HUES48 (cell line): Measurements from ENCODE around the gene TEKT1.
A peak's percentile ranks its signal among the peaks of the same experiment; 100 is the strongest.
"Not testable (repeated sequence)": the region's sequence is repeated elsewhere in the genome, so short reads cannot be mapped to it uniquely, and the experiment has no call there.

ENCODE experiments used
- H3K27ac ChIP-seq: one replicate; pipeline ENCODE4 v1.7.0; 2013; ENCODE audit warnings: low read depth, low read length, inconsistent platforms
- H3K27me3 ChIP-seq: 2 replicates; pipeline ENCODE4 v1.6.1; 2013; ENCODE audit warnings: mild to moderate bottlenecking, low read length; ENCODE audit not compliant: control insufficient read depth, insufficient read depth
- H3K36me3 ChIP-seq: 2 replicates; pipeline ENCODE4 v1.6.1; 2013; ENCODE audit warnings: low read length; ENCODE audit not compliant: control insufficient read depth, insufficient read depth
- H3K4me1 ChIP-seq: 2 replicates; pipeline ENCODE4 v1.6.1; 2013; ENCODE audit warnings: mild to moderate bottlenecking, low read length; ENCODE audit not compliant: control insufficient read depth, insufficient read depth
- H3K4me3 ChIP-seq: 2 replicates; pipeline ENCODE4 v1.5.1; 2013; ENCODE audit warnings: mild to moderate bottlenecking, low read depth, low read length
- H3K9ac ChIP-seq: 2 replicates; pipeline ENCODE4 v1.6.1; 2013; ENCODE audit warnings: mild to moderate bottlenecking, low read depth, low read length, moderate library complexity
- H3K9me3 ChIP-seq: 2 replicates; pipeline ENCODE4 v1.6.1; 2013; ENCODE audit warnings: low read length; ENCODE audit not compliant: control insufficient read depth, insufficient read depth

Gene TEKT1

GRCh38 chr17:6787081-6787693 is 44.3 kb downstream of the TEKT1 start:
- Histone ChIP-seq H3K4me3 (no peak overlapping the region), H3K36me3 (no peaks in the 10 kb centered on the region), H3K9me3 (no peaks in the 10 kb centered on the region), H3K9ac (no peak overlapping the region), H3K27me3 (no peaks in the 10 kb centered on the region), H3K4me1 (no peaks in the 10 kb centered on the region), H3K27ac (no peak overlapping the region)

GRCh38 chr17:6786618-6787017 is 44.9 kb downstream of the TEKT1 start:
- H3K4me3 ChIP-seq, result no peak overlapping the region
- no peaks in the 10 kb centered on the region for H3K4me1 ChIP-seq
- H3K27me3 ChIP-seq, result no peaks in the 10 kb centered on the region

GRCh38 chr17:6782244-6782643 is 49.3 kb downstream of the TEKT1 start:
- Histone ChIP-seq H3K4me3 (no peak overlapping the region), H3K9me3 (no peaks in the 10 kb centered on the region), H3K36me3 (no peaks in the 10 kb centered on the region), H3K4me1 (no peaks in the 10 kb centered on the region), H3K27me3 (peaks cover 15% of the 10 kb centered on the region), H3K9ac (no peak overlapping the region), H3K27ac (no peak overlapping the region)

More at GRCh38 chr17:6786618-6787017, 44.9 kb downstream of the TEKT1 start:
- H3K9ac ChIP-seq, result no peak overlapping the region
- H3K27ac ChIP-seq, result no peak overlapping the region
- no peaks in the 10 kb centered on the region for H3K36me3 ChIP-seq
- H3K9me3 ChIP-seq, result no peaks in the 10 kb centered on the region

GRCh38 chr17:6780886-6781285 is 50.6 kb downstream of the TEKT1 start:
- H3K27ac ChIP-seq, result no peak overlapping the region
- H3K9ac ChIP-seq, result no peak overlapping the region
- H3K4me3 ChIP-seq, result no peak overlapping the region
- H3K27me3 ChIP-seq, result peaks cover 27% of the 10 kb centered on the region
- no peaks in the 10 kb centered on the region for H3K36me3 ChIP-seq
- H3K9me3 ChIP-seq, result no peaks in the 10 kb centered on the region
- 0 out of 2 replicates have a peak, but pooled peaks cover 4% of the 10 kb centered on the region for H3K4me1 ChIP-seq

- Histone ChIP-seq H3K36me3 (no peaks in the 10 kb centered on the region), H3K4me1 (peaks cover 7% of the 10 kb centered on the region; the same call in 1 of the 2 replicates)
Measured at GRCh38 chr17:6780001-6780400, 51.5 kb downstream of the TEKT1 start.

GRCh38 chr17:6779411-6779810 is 52.1 kb downstream of the TEKT1 start:
- H3K36me3 ChIP-seq, result no peaks in the 10 kb centered on the region
- H3K27ac ChIP-seq, result no peak overlapping the region
- H3K9me3 ChIP-seq, result no peaks in the 10 kb centered on the region
- H3K9ac ChIP-seq, result no peak overlapping the region
- peaks cover 7% of the 10 kb centered on the region; the same call in 1 of the 2 replicates for H3K4me1 ChIP-seq
- peaks cover 39% of the 10 kb centered on the region for H3K27me3 ChIP-seq
- H3K4me3 ChIP-seq, result no peak overlapping the region

More at GRCh38 chr17:6780001-6780400, 51.5 kb downstream of the TEKT1 start:
- H3K27ac ChIP-seq, result no peak overlapping the region
- no peak overlapping the region for H3K9ac ChIP-seq
- peaks cover 36% of the 10 kb centered on the region for H3K27me3 ChIP-seq
- no peak overlapping the region for H3K4me3 ChIP-seq
- H3K9me3 ChIP-seq, result no peaks in the 10 kb centered on the region

- H3K9ac ChIP-seq, result peak within 1 kb of the TSS; percentile 51; the same call in 1 of the 2 replicates
- H3K27me3 ChIP-seq, result peaks cover 39% of the 10 kb centered on the region
- H3K36me3 ChIP-seq, result no peaks in the 10 kb centered on the region
- no peaks in the 10 kb centered on the region for H3K9me3 ChIP-seq
- peak within 1 kb of the TSS; percentile 64 for H3K4me3 ChIP-seq
- H3K4me1 ChIP-seq, result peaks cover 7% of the 10 kb centered on the region; the same call in 1 of the 2 replicates
- no peak within 1 kb of the TSS for H3K27ac ChIP-seq
Measured at GRCh38 chr17:6775871-6776405, 55.6 kb downstream of the TEKT1 start, which contains the start of gene FBXO39. Gene FBXO39 (plus strand): TSS chr17:6776215. CDS start chr17:6779869, 3,654 bp downstream.

- not testable (repeated sequence) for H3K4me1 ChIP-seq, H3K36me3 ChIP-seq, H3K27ac ChIP-seq, H3K9me3 ChIP-seq, H3K4me3 ChIP-seq, H3K9ac ChIP-seq
- peaks cover 39% of the 10 kb centered on the region for H3K27me3 ChIP-seq
Measured at GRCh38 chr17:6774906-6775305, 56.6 kb downstream of the TEKT1 start.

GRCh38 chr17:6772016-6772415 is 59.5 kb downstream of the TEKT1 start:
- peaks cover 23% of the 10 kb centered on the region for H3K27me3 ChIP-seq
- no peak overlapping the region for H3K9ac ChIP-seq
- H3K27ac ChIP-seq, result no peak overlapping the region
- H3K9me3 ChIP-seq, result peaks cover 9% of the 10 kb centered on the region; the same call in 1 of the 2 replicates
- H3K36me3 ChIP-seq, result no peaks in the 10 kb centered on the region
- no peak overlapping the region for H3K4me3 ChIP-seq
- peaks cover 7% of the 10 kb centered on the region; the same call in 1 of the 2 replicates for H3K4me1 ChIP-seq

GRCh38 chr17:6768447-6768846 is 63.1 kb downstream of the TEKT1 start:
- H3K36me3 ChIP-seq, result no peaks in the 10 kb centered on the region
- H3K27ac ChIP-seq, result no peak overlapping the region
- H3K9me3 ChIP-seq, result peaks cover 9% of the 10 kb centered on the region; the same call in 1 of the 2 replicates
- no peak overlapping the region for H3K4me3 ChIP-seq
- no peaks in the 10 kb centered on the region for H3K4me1 ChIP-seq
- H3K9ac ChIP-seq, result no peak overlapping the region
- no peaks in the 10 kb centered on the region for H3K27me3 ChIP-seq

GRCh38 chr17:6761779-6762178 is 69.8 kb downstream of the TEKT1 start:
- peaks cover 6% of the 10 kb centered on the region for H3K4me1 ChIP-seq
- H3K27me3 ChIP-seq, result no peaks in the 10 kb centered on the region
- H3K27ac ChIP-seq, result no peak overlapping the region
- no peak overlapping the region for H3K4me3 ChIP-seq
- no peaks in the 10 kb centered on the region for H3K36me3 ChIP-seq
- H3K9me3 ChIP-seq, result no peaks in the 10 kb centered on the region
- H3K9ac ChIP-seq, result no peak overlapping the region
